Muscle layer of colon (tissue), 2 donors: ENCODE results near the gene ACCSL.

Experiments used
- H3K27ac ChIP-seq: one replicate; pipeline ENCODE4 v1.7.0; 2013; ENCODE audit warnings: low read depth, mild to moderate bottlenecking, low read length, moderate library complexity
- H3K27me3 ChIP-seq, 2 donors: one replicate each; pipeline ENCODE4 v1.7.0; 2013; ENCODE audit warnings: low read length in 2 of 2, mild to moderate bottlenecking in 2 of 2; ENCODE audit not compliant: insufficient read depth in 2 of 2, control insufficient read depth in 1 of 2
- H3K36me3 ChIP-seq: one replicate; pipeline ENCODE4 v1.7.0; 2013; ENCODE audit warnings: mild to moderate bottlenecking, low read length; ENCODE audit not compliant: insufficient read depth
- H3K4me1 ChIP-seq: one replicate; pipeline ENCODE4 v1.7.0; 2013; ENCODE audit warnings: mild to moderate bottlenecking, low read length; ENCODE audit not compliant: insufficient read depth
- H3K4me3 ChIP-seq, 2 donors: one replicate each; pipeline ENCODE4 v1.7.0; 2013; ENCODE audit warnings: low read length in 2 of 2, low read depth in 1 of 2, mild to moderate bottlenecking in 1 of 2, moderate library complexity in 1 of 2
- H3K9ac ChIP-seq: one replicate; pipeline ENCODE4 v1.7.0; 2013; ENCODE audit warnings: low read length
- H3K9me3 ChIP-seq: one replicate; pipeline ENCODE4 v1.7.0; 2013; ENCODE audit warnings: mild to moderate bottlenecking, low read length
- donor health status: abdominal sarcoma.
- donor health status: Adenocarcinoma of cecum.

The ACCSL gene

GRCh38 chr11:44104481-44105294, 56.9 kb downstream of the ACCSL start:
- no peak overlapping the region for H3K27ac ChIP-seq
- no peak overlapping the region for H3K4me3 ChIP-seq
- H3K9me3 ChIP-seq = no peaks in the 10 kb centered on the region
- H3K27me3 ChIP-seq = no peaks in the 10 kb centered on the region
- H3K36me3 ChIP-seq = peaks cover 15% of the 10 kb centered on the region
- no peak overlapping the region for H3K9ac ChIP-seq
- no peaks in the 10 kb centered on the region for H3K4me1 ChIP-seq

GRCh38 chr11:44108260-44108659, 60.5 kb downstream of the ACCSL start:
- Histone ChIP-seq H3K4me1 (no peaks in the 10 kb centered on the region), H3K27me3 (no peaks in the 10 kb centered on the region), H3K27ac (no peak overlapping the region), H3K36me3 (peaks cover 25% of the 10 kb centered on the region), H3K4me3 (no peak overlapping the region), H3K9me3 (no peaks in the 10 kb centered on the region), H3K9ac (no peak overlapping the region)
